ENCODE measurements around the gene VPS37B.

The VPS37B gene

GRCh38 chr12:122837306-122838265, 58.3 kb downstream of the VPS37B start:
- DNase-seq: no peak

- DNase-seq: peak; percentile 37
Observed at GRCh38 chr12:122836027-122836921, 59.6 kb downstream of the VPS37B start.

GRCh38 chr12:122835750-122836026, 60.2 kb downstream of the VPS37B start:
- DNase-seq: no peak

- DNase-seq: peak; percentile 44
Observed at GRCh38 chr12:122834921-122835749, 60.8 kb downstream of the VPS37B start, which contains the start of gene HIP1R. TSS of gene HIP1R (plus strand) at chr12:122835457. CDS start at chr12:122835551, 94 bp downstream.

- peak; percentile 15 for DNase-seq
Observed at GRCh38 chr12:122834104-122834920, 61.6 kb downstream of the VPS37B start.

- DNase-seq: no peak
Observed at GRCh38 chr12:122830517-122831214, 65.3 kb downstream of the VPS37B start.

- DNase-seq: no peak
Observed at GRCh38 chr12:122827258-122827657, 68.7 kb downstream of the VPS37B start.

GRCh38 chr12:122825773-122826724, 69.9 kb downstream of the VPS37B start:
- DNase-seq: no peak

- DNase-seq: no peak
Observed at GRCh38 chr12:122823429-122823828, 72.5 kb downstream of the VPS37B start.

- DNase-seq: no peak
Observed at GRCh38 chr12:122820838-122821271, 75.1 kb downstream of the VPS37B start.

GRCh38 chr12:122820138-122820537, 75.8 kb downstream of the VPS37B start:
- DNase-seq: no peak

GRCh38 chr12:122819209-122819785, 76.6 kb downstream of the VPS37B start:
- DNase-seq: no peak
